ENCODE data around the gene PTGER4. TPM values are rescaled to one million over a fixed set of nuclear protein-coding genes. Genes with fewer than 3 reads are reported as not detected.

PTGER4 gene
- total RNA-seq, 3 donors from 2014 or later, result 20.5 to 31.5 (median 27.5) TPM

DNA sequence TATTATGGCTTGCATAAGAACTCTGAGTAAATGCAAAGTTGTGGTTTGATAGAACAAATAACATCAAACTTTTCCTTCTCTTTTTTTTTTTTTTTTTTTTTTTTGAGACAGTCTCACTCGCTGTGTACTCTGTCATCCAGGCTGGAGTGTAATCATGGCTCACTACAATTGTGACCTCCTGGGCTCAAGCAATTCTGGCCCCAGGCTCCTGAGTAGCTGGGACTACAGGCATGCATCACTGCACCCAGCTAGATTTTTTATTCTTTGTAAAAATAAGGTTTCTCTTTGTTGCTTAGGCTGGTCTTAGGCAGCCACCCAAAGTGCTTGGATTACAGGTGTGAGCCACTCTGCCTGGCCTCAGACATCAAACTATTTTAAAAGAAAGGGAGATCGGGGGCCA, 19.0 kb upstream of the PTGER4 start:
- Histone ChIP-seq H3K4me1 (no peaks in the 10 kb centered on the region), H3K27me3 (no peaks in the 10 kb centered on the region), H3K4me3 (no peak overlapping the region), H3K27ac (no peak overlapping the region), H3K36me3 (no peaks in the 10 kb centered on the region), H3K9me3 (no peaks in the 10 kb centered on the region)
- no peak for DNase-seq (ENCODE audit: low spot score in 2 of 2)
- TF ChIP-seq POLR2A (IDR thresholded peaks at IDR 0.05), result no peak
- TF ChIP-seq POLR2AphosphoS5 (IDR thresholded peaks at IDR 0.05), result no peak
- TF ChIP-seq CTCF (IDR thresholded peaks at IDR 0.05), result no peak
- intact Hi-C loops (cut with DNase I; ENCODE audit: low total_unique reads), result loop anchor here (5.0 kb wide), 1 partner anchor 258 kb away; no protein-coding TSS in a partner anchor

- TF ChIP-seq CTCF (IDR thresholded peaks at IDR 0.05), result no peak
- TF ChIP-seq POLR2A (IDR thresholded peaks at IDR 0.05), result no peak
- Histone ChIP-seq H3K4me3 (no peak overlapping the region), H3K27ac (no peak overlapping the region), H3K36me3 (no peaks in the 10 kb centered on the region), H3K9me3 (no peaks in the 10 kb centered on the region), H3K27me3 (no peaks in the 10 kb centered on the region), H3K4me1 (no peaks in the 10 kb centered on the region)
- intact Hi-C loops (cut with DNase I; ENCODE audit: low total_unique reads), result no loop called here
- DNase-seq (ENCODE audit: low spot score in 2 of 2), result no peak
Observed at GRCh38 chr5:40665635-40666298, 13.9 kb upstream of the PTGER4 start.

DNA sequence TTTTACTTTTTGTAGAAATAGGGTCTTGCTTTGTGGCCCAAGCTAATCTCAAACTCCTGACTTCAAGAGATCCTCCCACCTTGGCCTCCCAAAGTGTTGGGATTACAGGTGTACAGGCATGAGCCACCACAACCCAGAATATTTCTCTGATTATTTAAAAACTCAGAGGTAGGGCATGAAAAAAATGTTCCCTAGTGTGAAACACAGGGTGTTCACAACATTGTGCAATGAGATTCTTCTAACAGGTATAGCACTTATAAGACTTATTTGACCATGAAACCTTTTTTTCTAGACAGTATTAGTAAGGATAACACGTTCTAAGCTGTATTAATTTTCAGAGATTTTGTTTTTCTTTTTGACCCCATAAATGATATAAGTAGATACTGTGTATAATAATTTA, 13.1 kb upstream of the PTGER4 start:
- no peak overlapping the region for H3K27ac ChIP-seq
- TF ChIP-seq POLR2A (IDR thresholded peaks at IDR 0.05) (no peak), POLR2AphosphoS5 (IDR thresholded peaks at IDR 0.05) (no peak), CTCF (IDR thresholded peaks at IDR 0.05) (no peak)
- no peak for DNase-seq (ENCODE audit: low spot score in 2 of 2)
- H3K4me1 ChIP-seq, result no peaks in the 10 kb centered on the region
- intact Hi-C loops (cut with DNase I; ENCODE audit: low total_unique reads), result no loop called here
- H3K36me3 ChIP-seq, result no peaks in the 10 kb centered on the region
- no peaks in the 10 kb centered on the region for H3K27me3 ChIP-seq
- H3K9me3 ChIP-seq, result no peaks in the 10 kb centered on the region
- no peak overlapping the region for H3K4me3 ChIP-seq

GRCh38 chr5:40667161-40667663, 12.5 kb upstream of the PTGER4 start:
- Histone ChIP-seq H3K4me1 (no peaks in the 10 kb centered on the region), H3K27me3 (no peaks in the 10 kb centered on the region), H3K36me3 (no peaks in the 10 kb centered on the region), H3K27ac (no peak overlapping the region), H3K9me3 (no peaks in the 10 kb centered on the region), H3K4me3 (no peak overlapping the region)
- TF ChIP-seq POLR2AphosphoS5 (IDR thresholded peaks at IDR 0.05) (no peak), CTCF (IDR thresholded peaks at IDR 0.05) (no peak), POLR2A (IDR thresholded peaks at IDR 0.05) (no peak)
- intact Hi-C loops (cut with DNase I; ENCODE audit: low total_unique reads), result no loop called here
- no peak for DNase-seq (ENCODE audit: low spot score in 2 of 2)

DNA sequence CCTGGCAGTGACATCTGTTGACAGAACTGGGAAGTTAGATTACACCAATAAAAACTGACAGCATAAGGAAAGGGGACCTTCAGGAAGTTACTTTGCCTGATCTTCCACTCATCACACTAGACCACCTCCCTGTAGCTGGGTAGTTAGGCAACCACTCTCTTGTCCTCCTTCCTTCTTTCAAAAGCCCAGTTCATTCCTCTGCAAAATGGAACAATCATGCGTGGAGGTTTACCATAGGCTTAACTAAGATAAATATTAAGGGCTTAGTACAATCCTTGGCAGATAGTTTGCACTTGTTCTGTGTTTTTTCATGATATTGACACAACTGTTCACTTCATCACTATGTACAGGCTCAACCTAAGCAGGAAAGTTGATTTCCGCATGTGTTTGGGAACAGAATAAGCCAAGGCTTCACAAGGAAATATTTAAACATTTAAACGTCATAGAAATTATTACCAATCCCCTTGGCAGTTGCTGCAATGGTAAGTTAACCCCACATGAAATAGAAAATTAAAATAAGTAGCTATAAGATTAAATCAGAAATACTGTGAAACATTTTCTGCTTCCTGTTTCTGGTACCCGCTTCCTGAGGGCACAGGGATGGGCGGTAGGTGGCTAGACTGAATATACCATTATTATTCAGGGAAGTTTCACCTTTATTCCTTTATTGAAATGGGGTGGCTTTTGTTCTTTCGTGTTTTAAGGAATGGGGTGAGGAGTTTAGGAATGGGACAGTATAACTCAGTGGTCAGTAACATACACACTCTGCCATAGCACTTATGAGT, 9.9 kb upstream of the PTGER4 start:
- Histone ChIP-seq H3K27me3 (no peaks in the 10 kb centered on the region), H3K9me3 (no peaks in the 10 kb centered on the region), H3K4me1 (no peaks in the 10 kb centered on the region), H3K27ac (no peak overlapping the region), H3K4me3 (no peak overlapping the region), H3K36me3 (no peaks in the 10 kb centered on the region)
- TF ChIP-seq CTCF (IDR thresholded peaks at IDR 0.05) (no peak), POLR2AphosphoS5 (IDR thresholded peaks at IDR 0.05) (no peak), POLR2A (IDR thresholded peaks at IDR 0.05) (no peak)
- intact Hi-C loops (cut with DNase I; ENCODE audit: low total_unique reads), result no loop called here
- DNase-seq (ENCODE audit: low spot score in 2 of 2), result no peak
